ENCODE results near the gene RBL2. TPM values are rescaled to one million over a fixed set of nuclear protein-coding genes. Genes with fewer than 3 reads are reported as not detected.

Gene RBL2
- total and polyA plus RNA-seq, 2 of the 8 experiments (the other 6 are each of a cell fraction or from before 2014, with no cell fraction given), result 13.9 to 22.1 TPM

GRCh38 chr16:53523971-53524548 is 89.8 kb downstream of the RBL2 start (continued):
- no peak for TF ChIP-seq SIN3A (conservative IDR thresholded peaks at IDR 0.05 in 1 of 2, IDR thresholded peaks at IDR 0.05 in 1 of 2; ENCODE audit: low read depth in 1 of 2, low read length in 2 of 2)
- TF ChIP-seq JUND (IDR thresholded peaks at IDR 0.05; ENCODE audit: low read length), result no peak
- TF ChIP-seq GTF2F1 (IDR thresholded peaks at IDR 0.05; ENCODE audit: borderline replicate concordance, low read depth, low read length), result no peak
